ENCODE results near the gene SAMM50. TPM values are rescaled to one million over a fixed set of nuclear protein-coding genes. Genes with fewer than 3 reads are reported as not detected.

The SAMM50 gene
- total RNA-seq, 1 experiment from 2014 or later: 40.8 TPM

- no peak for ATAC-seq
- H3K79me2 ChIP-seq (ENCODE audit: insufficient read depth, low read length): peaks cover 2% of the 10 kb centered on the region; the same call in 1 of the 2 replicates
- no peak for DNase-seq (ENCODE audit: low read depth, low spot score)
- TF ChIP-seq EGR1 (IDR thresholded peaks at IDR 0.05; ENCODE audit: low read depth) (no peak), ZNF274 (IDR thresholded peaks at IDR 0.05; ENCODE audit: low read depth, low read length) (no peak), ELF1 (IDR thresholded peaks at IDR 0.05; ENCODE audit: borderline replicate concordance, low read depth) (no peak), SP1 (IDR thresholded peaks at IDR 0.05; ENCODE audit: low read depth) (no peak), FOSL1 (IDR thresholded peaks at IDR 0.05; ENCODE audit: low read depth) (no peak), EZH2phosphoT487 (IDR thresholded peaks at IDR 0.05; ENCODE audit: borderline replicate concordance) (no peak), ATF3 (IDR thresholded peaks at IDR 0.05) (no peak), SRF (IDR thresholded peaks at IDR 0.05; ENCODE audit: low read depth) (no peak), RAD21 (IDR thresholded peaks at IDR 0.05; ENCODE audit: low read depth) (no peak), YY1 (IDR thresholded peaks at IDR 0.05; ENCODE audit: extremely low read depth, insufficient replicate concordance, low read depth, low read length) (no peak), SIN3A (IDR thresholded peaks at IDR 0.05; ENCODE audit: low read depth) (no peak), ZBTB33 (IDR thresholded peaks at IDR 0.05; ENCODE audit: extremely low read depth, insufficient replicate concordance, low read length) (no peak), EZH2 (IDR thresholded peaks at IDR 0.05) (no peak), CEBPB (IDR thresholded peaks at IDR 0.05; ENCODE audit: low read depth) (no peak), REST (IDR thresholded peaks at IDR 0.05; ENCODE audit: low read depth) (no peak), MAX (IDR thresholded peaks at IDR 0.05) (no peak), POLR2A (IDR thresholded peaks at IDR 0.05; ENCODE audit: borderline replicate concordance, extremely low read depth, insufficient read depth, insufficient read length) (no peak), POLR2AphosphoS5 (IDR thresholded peaks at IDR 0.05; ENCODE audit: low read depth, low read length) (no peak), CBX3 (IDR thresholded peaks at IDR 0.05; ENCODE audit: low read depth) (no peak), CTCF (IDR thresholded peaks at IDR 0.05 in 2 of 3, conservative IDR thresholded peaks at IDR 0.05 in 1 of 3; ENCODE audit: borderline replicate concordance in 1 of 3, insufficient read depth in 1 of 3, low read depth in 2 of 3, low read length in 2 of 3) (no peak)
- H3K4me1 ChIP-seq (ENCODE audit: control insufficient read depth in 1 of 2, insufficient read depth in 2 of 2, low read length in 2 of 2): peaks cover 0 to 19% of the 10 kb centered on the region in 2 experiments; a peak in 2 of 4 replicates
- H3K9me2 ChIP-seq (ENCODE audit: insufficient read depth): no peaks in the 10 kb centered on the region
- H3K36me3 ChIP-seq (ENCODE audit: control insufficient read depth in 1 of 2, insufficient read depth in 2 of 2, low read length in 2 of 2): no peaks in the 10 kb centered on the region
- H3K4me2 ChIP-seq (ENCODE audit: low read length): no peak overlapping the region
- H3K27me3 ChIP-seq (ENCODE audit: insufficient read depth, low read length): no peaks in the 10 kb centered on the region
- H3K4me3 ChIP-seq (replicated peaks in 1 of 2; ENCODE audit: low read depth in 1 of 2, low read length in 2 of 2): no peak overlapping the region
- CTCF ChIA-PET: no interaction called here
- intact Hi-C loops (cut with micrococcal nuclease): no loop called here
- no peaks in the 10 kb centered on the region for H4K20me1 ChIP-seq (ENCODE audit: insufficient read depth)
- BruUV-seq (replicated peaks): no TSS peak
- H3K9me3 ChIP-seq (ENCODE audit: control insufficient read depth in 1 of 2, insufficient read depth in 1 of 2, low read depth in 1 of 2, low read length in 2 of 2): no peaks in the 10 kb centered on the region
- H3K9ac ChIP-seq (ENCODE audit: low read length): no peak overlapping the region
- H3K27ac ChIP-seq (ENCODE audit: low read depth, low read length): no peak overlapping the region
- POLR2A ChIA-PET: no interaction called here
- RAD21 ChIA-PET (ENCODE audit: low non-redundant PET in 1 of 2, low total read pairs in 2 of 2, uncharacterized antibody in 2 of 2, unreplicated experiment in 2 of 2): no interaction called here
- H2AFZ ChIP-seq (ENCODE audit: low read depth, low read length, poor library complexity, severe bottlenecking): no peak overlapping the region
Observed at GRCh38 chr22:44019846-44020245, 64.6 kb downstream of the SAMM50 start.
